Glomerular endothelial cell (primary cell): ENCODE results near the gene ANO7. TPM values are rescaled to one million over a fixed set of nuclear protein-coding genes. Genes with fewer than 3 reads are reported as not detected.

Source experiments
- DNase-seq: peaks from one replicate; pipeline ENCODE4 v3.0.0-alpha.2; 2011; ENCODE audit warnings: low read depth, low spot score; ENCODE audit errors: extremely low read depth
- total RNA-seq: library from RNA; depleted of rRNA; stranded (reverse); fragments of >200 nt; gene quantifications from 2 replicates; pipeline ENCODE4 v1.2.3, GENCODE V29; 2015

ANO7 gene
- total RNA-seq, 1 donor from 2014 or later: 1.4 TPM

DNA sequence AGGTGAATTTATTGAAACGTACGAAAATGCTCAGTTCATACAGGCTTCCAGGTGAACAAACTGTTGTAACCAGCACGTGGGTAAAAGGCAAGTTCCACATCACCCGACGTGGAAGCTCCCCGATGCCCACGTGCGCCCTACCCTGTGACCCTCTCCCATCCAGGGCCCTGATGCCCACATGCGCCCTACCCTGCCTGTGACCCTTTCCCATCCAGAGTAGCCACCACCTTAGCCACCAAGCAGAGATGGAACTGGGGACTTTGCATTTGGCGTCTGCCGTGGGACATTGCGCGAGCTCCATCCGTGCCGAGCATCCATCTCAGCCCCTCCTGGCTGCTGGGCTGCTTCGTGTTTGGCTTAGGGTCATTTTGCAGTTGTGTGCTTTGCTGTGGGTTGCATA lies 37.5 kb downstream of the ANO7 start:
- DNase-seq: no peak

DNA sequence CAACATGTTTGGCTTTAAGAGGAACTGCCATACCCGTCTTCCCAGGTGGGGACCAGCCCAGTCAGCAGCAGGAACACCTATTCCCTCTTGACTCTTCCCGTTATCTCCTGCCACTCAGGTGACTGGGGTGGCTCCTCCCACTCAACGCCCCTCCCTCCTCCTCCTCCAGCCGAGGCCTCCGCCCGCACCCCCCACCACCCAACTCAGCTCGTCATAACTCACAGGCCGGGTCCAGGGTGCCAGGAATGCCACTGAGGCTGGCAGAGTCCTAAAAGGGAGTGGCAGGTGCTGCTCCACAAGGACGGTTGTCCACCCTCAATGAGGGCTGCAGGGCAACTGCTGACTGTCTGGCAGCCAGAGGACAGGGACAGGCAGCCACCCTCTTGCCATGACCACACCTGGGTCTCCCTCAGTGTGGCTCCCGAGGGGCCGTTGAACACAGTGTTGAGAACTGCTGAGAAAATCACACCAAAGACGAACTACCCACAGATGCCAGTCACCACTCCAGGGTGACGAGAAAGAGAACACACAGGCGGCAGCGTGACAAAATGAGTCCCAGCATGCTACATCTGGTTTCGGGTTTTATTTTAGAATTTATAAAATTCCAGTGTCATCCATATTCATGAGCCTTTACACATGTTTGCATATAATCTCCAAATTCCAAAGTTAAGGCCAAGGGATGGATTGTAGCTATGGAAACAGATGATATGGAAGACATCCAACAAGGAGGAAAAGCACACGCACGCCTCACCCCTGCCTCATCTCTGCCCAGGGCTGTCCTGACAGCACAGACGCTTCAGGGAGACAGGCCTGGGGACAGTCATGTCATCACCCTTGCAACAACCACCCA lies 38.5 kb downstream of the ANO7 start:
- DNase-seq: no peak

DNA sequence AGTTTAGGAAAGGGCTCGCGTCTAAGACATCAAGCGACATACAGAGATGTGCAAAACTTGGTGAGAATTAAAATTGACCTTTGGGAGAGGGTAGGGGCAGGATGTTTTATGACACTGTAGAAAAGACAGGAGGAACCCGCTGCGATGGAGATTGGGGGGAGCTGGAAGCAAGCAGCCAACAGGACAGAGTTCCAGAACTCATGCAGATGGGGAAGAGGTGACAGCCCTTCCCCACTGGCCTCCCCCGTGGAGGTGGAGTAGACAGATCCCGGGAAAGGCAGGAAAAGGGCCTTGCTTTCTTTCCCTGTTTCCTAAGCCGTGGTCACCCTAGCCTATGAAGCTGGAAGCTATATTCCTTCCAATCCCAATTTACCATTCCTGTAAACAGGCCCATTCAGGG lies 39.1 kb downstream of the ANO7 start:
- no peak for DNase-seq

DNA sequence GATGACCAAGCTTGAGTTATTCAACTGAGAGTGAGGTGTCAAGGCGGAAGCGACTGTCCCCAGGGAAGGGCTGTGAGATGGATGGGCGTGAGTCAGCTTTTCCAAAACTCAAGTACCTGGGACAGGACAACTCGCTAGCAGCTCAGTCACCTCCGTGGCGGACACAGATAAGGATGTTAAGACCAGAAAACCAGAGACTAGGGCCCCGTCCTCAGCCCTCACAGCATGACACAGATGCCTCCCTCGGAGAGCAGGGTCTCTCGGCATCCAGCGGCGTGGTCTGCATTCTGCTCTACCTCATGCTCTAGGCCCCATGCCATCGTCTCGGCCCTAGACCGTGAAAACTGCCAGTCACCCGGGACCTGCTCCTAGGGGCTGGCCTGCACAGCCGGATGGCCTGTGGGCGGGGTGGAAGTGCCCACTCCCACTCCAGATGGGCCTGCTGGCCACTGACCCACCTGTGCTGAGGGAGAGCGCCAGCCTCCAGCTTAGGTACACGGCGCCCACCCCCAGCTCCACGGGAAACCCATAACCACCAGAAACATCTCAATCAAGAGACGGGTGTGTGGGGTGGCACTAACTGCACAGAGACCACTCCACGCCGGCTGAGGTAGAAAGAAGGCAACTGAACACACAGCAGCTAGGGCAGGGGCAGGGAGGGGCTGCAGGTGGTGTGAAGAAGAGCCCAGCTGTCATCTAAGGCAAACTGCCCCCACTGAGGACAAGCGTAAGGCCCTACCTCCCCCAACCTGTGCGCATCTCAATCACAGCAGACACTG lies 39.8 kb downstream of the ANO7 start:
- no peak for DNase-seq

GRCh38 chr2:241228860-241229516 lies 40.5 kb downstream of the ANO7 start:
- no peak for DNase-seq

GRCh38 chr2:241229563-241230401 lies 41.3 kb downstream of the ANO7 start:
- DNase-seq: no peak

GRCh38 chr2:241230435-241230834 lies 42.0 kb downstream of the ANO7 start:
- DNase-seq: no peak

DNA sequence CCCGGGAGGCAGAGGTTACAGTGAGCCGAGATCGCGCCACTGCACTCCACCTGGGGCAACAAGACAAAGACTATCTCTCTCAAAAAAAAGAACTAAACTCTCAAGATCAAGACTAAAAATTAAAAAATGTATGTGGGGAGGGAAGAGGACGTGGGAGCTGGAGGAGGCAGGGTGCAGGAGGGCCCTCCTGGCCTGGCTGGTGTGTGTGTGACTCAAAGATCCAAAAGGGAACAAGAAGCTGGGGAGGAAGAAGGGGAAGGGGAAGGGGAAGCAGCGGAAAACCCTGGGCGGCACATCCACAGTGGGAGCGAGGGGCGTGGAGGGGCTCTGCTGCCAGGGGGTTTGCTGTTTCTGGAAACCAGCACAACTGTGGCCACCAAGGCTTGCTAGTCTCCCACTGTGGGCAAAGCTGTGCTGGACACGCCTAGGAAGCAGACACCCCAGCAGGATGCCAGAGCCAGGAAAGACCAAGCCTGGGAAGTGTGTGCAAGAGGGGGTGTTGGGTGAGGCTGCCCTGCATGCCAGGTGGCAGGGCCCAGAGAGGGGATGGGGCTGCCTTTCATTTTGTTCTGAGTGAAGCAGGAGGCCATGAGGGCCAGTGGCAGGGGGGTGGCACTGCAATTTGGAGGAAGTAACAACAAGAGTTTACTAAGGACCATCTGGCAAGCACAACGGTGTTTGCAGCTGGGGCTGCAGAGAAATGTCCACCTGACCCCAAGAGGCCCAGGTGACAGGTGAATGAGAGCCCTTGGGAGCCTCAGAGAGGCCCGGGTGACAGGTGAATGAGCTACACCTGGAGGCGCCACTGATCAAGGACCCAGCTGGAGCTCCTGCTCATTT lies 44.5 kb downstream of the ANO7 start:
- no peak for DNase-seq

- DNase-seq: no peak
Observed at GRCh38 chr2:241234066-241234790, 45.8 kb downstream of the ANO7 start.

GRCh38 chr2:241234962-241235740 lies 46.7 kb downstream of the ANO7 start:
- no peak for DNase-seq

GRCh38 chr2:241235859-241236593 lies 47.5 kb downstream of the ANO7 start:
- no peak for DNase-seq

DNA sequence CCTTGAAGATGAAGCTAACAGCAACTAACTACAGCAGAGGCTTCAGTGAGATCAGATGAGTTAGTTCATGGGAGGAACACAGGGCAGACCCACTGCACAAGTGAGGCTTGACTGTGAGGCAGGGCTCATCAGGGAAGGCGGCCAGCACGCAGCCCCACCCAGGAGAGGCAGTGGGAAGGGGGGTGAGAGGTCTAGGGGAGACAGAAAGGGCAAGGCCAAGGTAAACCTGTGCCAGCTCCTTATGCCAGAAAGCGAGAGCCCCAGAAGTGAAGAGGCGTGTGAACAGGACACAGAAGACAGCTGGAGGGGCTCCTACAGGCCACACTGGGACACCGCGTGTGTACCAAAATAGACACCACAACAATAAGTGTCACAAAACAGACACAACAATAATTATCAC lies 48.6 kb downstream of the ANO7 start:
- DNase-seq: no peak

DNA sequence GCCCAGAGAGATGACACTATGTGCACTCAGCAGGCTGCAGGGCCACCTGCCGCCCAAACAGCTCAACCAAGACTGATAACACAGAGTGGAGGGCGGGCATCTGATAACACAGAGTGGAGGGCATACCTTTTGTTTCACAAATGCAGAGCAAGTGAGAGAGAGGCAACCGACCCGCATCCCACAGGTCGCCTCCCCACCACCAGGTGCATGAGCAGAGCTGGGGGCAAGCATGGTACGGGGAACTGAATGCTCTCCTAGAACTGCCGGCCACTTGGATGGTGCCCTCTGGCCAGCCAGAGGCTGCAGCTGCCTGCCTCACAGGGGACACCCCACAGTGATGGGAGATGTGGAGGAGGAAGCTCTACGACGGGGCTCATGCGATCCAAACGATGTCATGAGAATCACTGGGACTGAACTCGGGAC lies 49.5 kb downstream of the ANO7 start:
- no peak for DNase-seq

DNA sequence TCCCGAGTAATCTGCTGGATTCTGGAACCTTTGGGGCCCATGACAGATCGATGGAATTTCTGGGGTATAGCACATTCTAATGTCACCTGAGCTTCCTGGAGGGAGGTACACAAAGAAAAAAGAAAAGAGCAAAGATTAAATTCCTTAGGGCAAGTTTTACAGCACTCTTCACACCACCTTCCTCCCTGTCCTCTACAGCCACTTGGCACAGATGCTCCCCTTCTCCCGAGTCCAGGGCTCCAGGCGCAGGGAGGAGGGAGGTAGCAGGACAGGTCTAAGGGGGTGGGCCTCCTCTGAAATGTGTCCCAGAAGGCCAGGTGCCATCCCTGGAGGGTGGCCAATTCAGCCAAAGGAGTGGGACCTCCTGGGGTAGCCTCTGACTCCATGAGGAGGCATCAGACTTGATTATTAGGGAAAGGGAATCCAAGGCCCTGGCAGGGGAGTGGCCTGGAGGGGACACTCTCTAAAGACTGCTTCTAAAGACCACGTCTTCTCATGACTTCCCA lies 50.3 kb downstream of the ANO7 start:
- no peak for DNase-seq

GRCh38 chr2:241239552-241240202 lies 51.2 kb downstream of the ANO7 start:
- DNase-seq: no peak

DNA sequence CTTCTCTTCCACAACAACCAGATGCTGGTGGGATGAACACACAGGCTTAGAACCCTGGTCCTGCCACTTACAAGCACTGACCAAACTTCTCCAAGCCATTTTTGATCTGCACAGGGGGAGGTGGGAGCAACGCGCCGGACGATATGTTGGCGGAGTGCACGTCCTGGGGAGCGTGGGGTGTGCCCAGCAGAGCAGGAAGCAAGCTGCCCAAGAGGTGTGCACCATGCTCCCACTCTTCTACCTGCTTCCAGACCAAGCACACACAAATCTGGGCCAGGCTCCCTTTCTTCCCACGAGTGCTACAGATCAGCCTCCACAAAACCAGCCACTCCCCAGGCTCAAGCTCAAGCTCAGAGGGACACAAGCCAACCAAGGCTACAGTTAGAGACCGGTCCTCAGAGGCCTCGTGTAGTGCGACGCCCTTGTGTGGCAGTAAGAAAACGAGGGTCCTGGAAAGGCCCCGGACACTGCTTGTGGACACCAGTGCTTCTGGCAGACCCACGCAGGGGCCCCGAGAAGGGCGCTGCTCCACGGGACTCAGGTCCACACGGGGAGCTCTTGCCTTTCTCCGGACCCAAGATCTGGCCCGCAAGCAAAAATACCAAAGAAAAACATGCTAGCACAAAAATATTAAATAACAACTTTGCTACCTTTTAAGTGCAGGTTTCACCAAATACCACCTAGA lies 52.0 kb downstream of the ANO7 start:
- no peak for DNase-seq
